Measurements from ENCODE around the gene KIF21B.
"Not testable (repeated sequence)": the region's sequence is repeated elsewhere in the genome, so short reads cannot be mapped to it uniquely, and the experiment has no call there.

KIF21B gene

DNA sequence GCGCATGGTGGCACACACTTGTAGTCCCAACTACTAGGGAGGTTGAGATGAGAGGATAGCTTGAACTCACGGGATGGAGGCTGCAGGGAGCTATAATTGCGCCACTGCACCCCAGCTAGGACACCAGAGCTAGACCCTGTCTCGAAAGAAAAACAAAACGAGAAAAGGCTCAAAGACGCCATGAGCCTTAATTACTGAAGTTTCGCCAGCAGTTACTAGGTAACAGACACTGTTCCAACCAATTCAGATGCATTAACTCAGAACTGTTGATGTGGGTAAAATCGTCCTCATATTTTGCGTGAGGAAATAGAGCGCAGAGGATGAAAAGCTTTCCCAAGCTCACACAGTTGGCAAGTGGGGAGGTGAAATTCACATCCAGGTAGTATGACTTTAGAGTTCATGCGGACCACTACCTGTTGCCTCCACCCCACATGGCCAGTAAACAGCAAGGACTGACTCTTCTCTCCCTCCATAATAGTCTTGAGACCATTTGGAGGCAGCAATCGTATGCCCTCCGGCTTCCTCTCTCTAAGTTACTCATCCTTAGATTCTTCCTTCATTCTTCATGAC is 88.8 kb downstream of the KIF21B start:
- no peak for DNase-seq

DNA sequence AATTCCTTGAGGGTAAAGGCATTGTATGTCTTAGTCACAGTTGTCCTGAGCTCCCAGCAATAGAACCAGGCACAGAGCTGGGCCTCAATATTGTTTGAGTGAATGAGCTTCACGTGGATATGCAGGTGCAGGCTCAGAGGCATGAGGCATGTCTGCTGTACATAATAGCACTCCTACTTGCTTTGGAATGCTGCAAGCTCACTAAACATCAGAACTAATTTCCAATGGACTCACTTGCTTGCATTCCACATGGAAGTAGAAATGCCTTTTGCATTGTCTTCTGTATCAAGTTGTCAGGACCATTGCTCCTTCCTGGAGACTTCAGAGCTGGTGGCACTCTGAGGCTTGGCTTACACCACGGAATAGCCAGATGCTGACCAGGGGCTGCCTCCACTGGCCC is 91.7 kb downstream of the KIF21B start:
- DNase-seq, result no peak

DNA sequence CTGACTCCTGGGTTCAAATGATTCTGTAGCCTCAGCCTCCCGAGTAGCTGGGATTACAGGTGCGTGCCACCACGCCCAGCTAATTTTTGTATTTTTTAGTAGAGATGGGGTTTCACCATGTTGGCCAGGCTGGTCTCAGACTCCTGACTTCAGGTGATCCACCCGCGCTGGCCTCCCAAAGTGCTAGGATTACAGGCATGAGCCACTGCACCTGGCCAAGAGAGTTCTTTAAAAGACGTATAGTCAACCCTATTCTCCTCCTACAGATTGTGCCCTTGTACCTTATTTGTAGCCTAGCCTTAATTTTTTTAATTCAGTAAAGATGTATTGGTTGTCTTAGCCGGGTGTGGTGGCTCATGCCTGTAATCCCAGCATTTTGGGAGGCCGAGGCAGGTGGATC is 93.2 kb downstream of the KIF21B start:
- not testable (repeated sequence) for DNase-seq

DNA sequence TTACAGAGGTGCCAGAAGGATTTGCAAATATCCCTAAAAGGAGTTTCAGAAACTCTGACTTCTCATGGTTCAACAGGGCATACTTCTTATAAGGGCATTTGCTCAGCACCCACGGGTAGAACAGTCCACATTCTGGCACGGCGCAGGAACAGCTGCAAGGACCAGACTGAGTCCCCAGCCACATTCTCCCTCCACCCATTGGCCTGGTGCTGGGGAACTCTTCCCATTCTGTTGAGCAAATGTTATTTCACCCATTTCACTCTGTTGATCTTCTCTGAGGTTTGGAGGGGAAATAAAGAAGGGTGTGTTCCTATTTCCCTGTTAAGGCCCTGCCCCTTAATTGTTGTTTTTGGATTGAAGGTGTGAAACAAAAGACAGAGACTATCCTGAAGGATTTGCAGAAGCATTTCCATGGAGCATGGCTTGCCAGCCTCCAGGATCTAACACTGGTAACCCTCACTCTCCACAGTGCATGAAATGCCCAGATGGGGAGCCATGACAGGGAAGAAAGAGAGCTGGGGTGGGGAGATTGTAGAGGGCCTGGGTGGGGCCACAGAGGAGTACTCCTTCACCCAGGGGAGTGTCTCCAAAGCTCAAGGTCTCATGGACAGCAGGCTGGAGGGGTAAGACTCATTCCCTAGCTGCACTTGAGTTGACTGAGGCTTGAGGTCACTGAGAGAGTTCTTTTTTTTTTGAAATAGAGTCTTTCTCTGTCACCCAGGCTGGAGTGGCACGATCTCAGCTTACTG is 93.8 kb downstream of the KIF21B start:
- DNase-seq, result no peak

DNA sequence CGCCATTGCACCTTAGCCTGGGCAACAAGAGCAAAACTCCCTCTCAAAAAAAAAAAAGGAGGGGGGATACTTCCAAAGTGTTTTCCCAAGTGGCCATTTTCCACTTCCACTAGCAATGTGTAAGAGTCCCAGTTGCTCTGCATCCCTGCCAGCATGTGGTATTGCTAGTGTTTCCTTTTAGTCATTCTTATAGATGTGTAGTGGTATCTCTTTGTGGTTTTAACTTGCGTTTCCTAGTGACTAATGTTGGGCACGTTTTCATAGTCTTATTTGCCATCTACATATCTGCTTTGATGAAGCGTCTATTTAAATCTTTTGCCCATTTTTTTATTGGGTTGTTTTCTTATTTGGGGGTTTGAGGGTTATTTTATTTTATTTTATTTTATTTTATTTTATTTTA is 97.7 kb downstream of the KIF21B start:
- DNase-seq, result peak; percentile 27

DNA sequence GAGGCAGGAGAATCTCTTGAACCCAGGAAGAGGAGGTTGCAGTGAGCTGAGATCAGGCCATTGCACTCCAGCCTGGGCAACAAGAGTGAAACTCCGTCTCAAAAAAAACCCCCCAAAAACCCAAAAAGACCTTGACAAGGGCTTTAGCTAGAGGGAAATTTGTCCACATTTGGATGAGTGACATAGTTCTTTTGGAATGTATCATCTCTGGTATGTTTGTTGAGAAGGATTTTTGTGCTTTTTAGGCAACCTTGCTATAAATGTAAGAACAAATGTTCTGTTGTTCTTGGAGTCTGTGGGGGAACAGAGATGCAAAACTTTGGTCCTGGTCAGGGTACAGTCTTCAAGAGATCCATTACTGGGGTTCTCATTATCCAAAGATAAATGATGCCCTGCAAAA is 99.9 kb downstream of the KIF21B start:
- no peak for DNase-seq

DNA sequence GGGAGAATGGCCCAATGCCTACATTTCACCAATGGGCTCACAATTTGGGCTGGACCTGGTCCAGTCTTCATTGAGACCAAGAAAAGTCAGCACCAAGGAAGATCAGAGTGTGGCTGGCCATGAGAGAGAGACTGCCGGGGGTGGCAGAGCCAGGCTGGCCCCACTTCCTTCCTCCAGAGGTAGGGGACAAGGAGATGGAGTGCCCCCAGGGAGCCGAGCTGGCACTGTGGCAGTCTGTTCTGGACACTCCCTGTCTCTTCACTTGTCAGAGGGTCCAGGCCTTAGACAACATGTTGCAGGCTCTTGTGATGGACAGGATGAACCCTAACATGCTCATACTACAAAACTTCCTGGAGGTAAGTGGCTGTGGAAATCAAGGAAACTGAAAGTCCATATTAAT is 101.1 kb downstream of the KIF21B start:
- no peak for DNase-seq

DNA sequence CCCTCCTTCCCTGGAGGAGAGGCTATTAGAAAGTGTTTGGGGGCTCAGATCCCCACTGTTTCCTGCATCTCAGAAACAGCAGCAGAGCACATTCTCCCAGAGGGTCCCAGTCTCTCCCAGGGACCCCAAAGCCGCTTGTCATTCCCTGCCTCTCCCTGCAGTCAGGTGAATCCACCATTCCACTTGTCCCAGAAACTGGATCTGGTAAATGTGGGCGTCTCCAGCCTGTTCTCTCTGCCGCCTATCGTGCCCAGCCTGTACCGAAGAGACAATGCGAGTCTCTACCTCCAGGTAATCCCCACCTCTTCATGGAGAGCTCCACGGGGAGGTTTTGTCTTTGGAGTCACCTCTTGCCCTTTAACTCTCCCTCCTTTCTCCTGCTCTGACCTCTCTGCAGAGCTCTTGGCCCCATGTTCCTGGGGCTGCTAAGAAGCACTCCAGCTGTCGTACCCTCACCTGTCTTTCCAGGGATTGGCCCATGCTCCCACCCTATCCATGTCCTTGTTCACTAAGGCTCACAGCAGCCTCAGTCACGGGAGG is 101.9 kb downstream of the KIF21B start:
- no peak for DNase-seq

Data from SIG-M5 (cell line).